Ramos (cell line): ENCODE measurements around the gene ADAMTS4.

Experiments
- in situ Hi-C: fragments of 300-500 bp; cut with MboI; formaldehyde crosslinking; loops from one replicate; pipeline ENCODE4 v1.14.3; 2022; ENCODE audit warnings: low sequenced_read_pairs; ENCODE audit not compliant: unreplicated experiment

The ADAMTS4 gene

GRCh38 chr1:161222175-161223019 lies 23.5 kb upstream of the ADAMTS4 start:
- in situ Hi-C loops = loop anchor here (10.0 to 25.0 kb wide), 2 partner anchors 162 to 490 kb away; partner anchors contain the start of genes FCRLA and FCRLB

- in situ Hi-C loops = loop anchor here (10.0 to 25.0 kb wide), 2 partner anchors 165 to 492 kb away; partner anchors contain the start of genes FCRLA and FCRLB
These were observed 21.1 kb upstream of the ADAMTS4 start for GRCh38 chr1:161220002-161220401.

GRCh38 chr1:161219078-161219892 lies 20.4 kb upstream of the ADAMTS4 start:
- in situ Hi-C loops = loop anchor here (25.0 kb wide), 1 partner anchor 493 kb away; the partner anchor contains the start of genes FCRLA and FCRLB

GRCh38 chr1:161218301-161219077 lies 19.6 kb upstream of the ADAMTS4 start:
- in situ Hi-C loops = loop anchor here (25.0 kb wide), 1 partner anchor 494 kb away; the partner anchor contains the start of genes FCRLA and FCRLB

- in situ Hi-C loops = loop anchor here (25.0 kb wide), 1 partner anchor 494 kb away; the partner anchor contains the start of genes FCRLA and FCRLB
These were observed 19.0 kb upstream of the ADAMTS4 start for GRCh38 chr1:161217831-161218230.

- in situ Hi-C loops = loop anchor here (25.0 kb wide), 1 partner anchor 495 kb away; the partner anchor contains the start of genes FCRLA and FCRLB
These were observed 18.3 kb upstream of the ADAMTS4 start for GRCh38 chr1:161216945-161217712.

GRCh38 chr1:161215076-161215475 lies 16.2 kb upstream of the ADAMTS4 start, which contains the start of gene FCER1G:
FCER1G (plus strand) TSS chr1:161215295; CDS start chr1:161215322, 27 bp downstream.
- in situ Hi-C loops = loop anchor here (25.0 kb wide), 1 partner anchor 497 kb away; the partner anchor contains the start of genes FCRLA and FCRLB

- in situ Hi-C loops = loop anchor here (25.0 kb wide), 1 partner anchor 498 kb away; the partner anchor contains the start of genes FCRLA and FCRLB
These were observed 15.5 kb upstream of the ADAMTS4 start for GRCh38 chr1:161214369-161214768.

- in situ Hi-C loops = loop anchor here (25.0 kb wide), 1 partner anchor 502 kb away; the partner anchor contains the start of genes FCRLA and FCRLB
These were observed 11.0 kb upstream of the ADAMTS4 start for GRCh38 chr1:161209790-161210409.

- in situ Hi-C loops = loop anchor here (25.0 kb wide), 1 partner anchor 505 kb away; the partner anchor contains the start of genes FCRLA and FCRLB
These were observed 8.3 kb upstream of the ADAMTS4 start for GRCh38 chr1:161207173-161207572.

GRCh38 chr1:161206411-161207140 lies 7.7 kb upstream of the ADAMTS4 start:
- in situ Hi-C loops = loop anchor here (25.0 kb wide), 1 partner anchor 506 kb away; the partner anchor contains the start of genes FCRLA and FCRLB

GRCh38 chr1:161201836-161202712 lies 3.2 kb upstream of the ADAMTS4 start, which contains the start of gene NDUFS2:
NDUFS2 (plus strand) TSS chr1:161202367; CDS start chr1:161202386, 19 bp downstream.
- in situ Hi-C loops = loop anchor here (25.0 kb wide), 1 partner anchor 510 kb away; the partner anchor contains the start of genes FCRLA and FCRLB

GRCh38 chr1:161200992-161201835 lies 2.4 kb upstream of the ADAMTS4 start:
- in situ Hi-C loops = loop anchor here (25.0 kb wide), 1 partner anchor 511 kb away; the partner anchor contains the start of genes FCRLA and FCRLB

GRCh38 chr1:161200421-161200991 lies 1.7 kb upstream of the ADAMTS4 start:
- in situ Hi-C loops = loop anchor here (25.0 kb wide), 1 partner anchor 512 kb away; the partner anchor contains the start of genes FCRLA and FCRLB
